ENCODE data around the gene IGF2BP3. TPM values are rescaled to one million over a fixed set of nuclear protein-coding genes. Genes with fewer than 3 reads are reported as not detected.
A peak's percentile ranks its signal among the peaks of the same experiment; 100 is the strongest.

IGF2BP3 gene
- polyA plus RNA-seq, 1 donor from 2014 or later, result 5.4 TPM

- Mint-ChIP-seq H3K9me3 (peaks cover 0 to 6% (median 1%) of the 10 kb centered on the region in 3 donors), H3K4me1 (peaks cover 7 to 18% (median 13%) of the 10 kb centered on the region in 3 donors), H3K36me3 (peaks cover 2% of the 10 kb centered on the region), H3K4me3 (peak overlapping the region in 1 of 4 donors; percentile 89), H3K27me3 (peaks cover 52% of the 10 kb centered on the region), H3K27ac (peak overlapping the region; percentile 92 to 98 (median 95))
Measured at GRCh38 chr7:23475576-23475839, 5.2 kb upstream of the IGF2BP3 start.

GRCh38 chr7:23474829-23475575, 4.7 kb upstream of the IGF2BP3 start:
- peaks cover 55% of the 10 kb centered on the region for H3K27me3 Mint-ChIP-seq
- H3K4me3 Mint-ChIP-seq, result peak overlapping the region; percentile 63 to 91 (median 88)
- H3K9me3 Mint-ChIP-seq, result peaks cover 0 to 6% (median 1%) of the 10 kb centered on the region in 3 donors
- H3K4me1 Mint-ChIP-seq, result peaks cover 9 to 24% (median 16%) of the 10 kb centered on the region in 3 donors
- peaks cover 2% of the 10 kb centered on the region for H3K36me3 Mint-ChIP-seq
- H3K27ac Mint-ChIP-seq, result peak overlapping the region; percentile 92 to 98 (median 95)

- Mint-ChIP-seq H3K36me3 (peaks cover 2% of the 10 kb centered on the region), H3K9me3 (peaks cover 0 to 6% (median 1%) of the 10 kb centered on the region in 3 donors), H3K27ac (peak overlapping the region; percentile 92 to 98 (median 95)), H3K4me3 (peak overlapping the region; percentile 63 to 91 (median 88)), H3K27me3 (peaks cover 58% of the 10 kb centered on the region), H3K4me1 (peaks cover 10 to 26% (median 17%) of the 10 kb centered on the region in 3 donors)
Measured at GRCh38 chr7:23474094-23474828, 4.0 kb upstream of the IGF2BP3 start.

- Mint-ChIP-seq H3K4me1 (peaks cover 10 to 26% (median 17%) of the 10 kb centered on the region in 3 donors), H3K27me3 (peaks cover 56% of the 10 kb centered on the region), H3K9me3 (peaks cover 0 to 6% (median 1%) of the 10 kb centered on the region in 3 donors), H3K4me3 (peak overlapping the region in 2 of 4 donors; percentile 86 to 87), H3K27ac (peak overlapping the region in 1 of 3 donors; percentile 95), H3K36me3 (peaks cover 2% of the 10 kb centered on the region)
Measured at GRCh38 chr7:23473844-23474093, 3.5 kb upstream of the IGF2BP3 start.

GRCh38 chr7:23472956-23473843, 2.9 kb upstream of the IGF2BP3 start:
- peak overlapping the region; percentile 68 to 96 (median 95) for H3K27ac Mint-ChIP-seq
- peak overlapping the region; percentile 51 to 92 (median 71) for H3K4me3 Mint-ChIP-seq

GRCh38 chr7:23472556-23472955, 2.3 kb upstream of the IGF2BP3 start:
- H3K27ac Mint-ChIP-seq, result peak overlapping the region in 2 of 3 donors; percentile 95 to 96
- peaks cover 0 to 6% (median 1%) of the 10 kb centered on the region in 3 donors for H3K9me3 Mint-ChIP-seq
- H3K4me3 Mint-ChIP-seq, result peak overlapping the region in 3 of 4 donors; percentile 12 to 92 (median 86)
- H3K36me3 Mint-ChIP-seq, result peaks cover 2% of the 10 kb centered on the region
- H3K27me3 Mint-ChIP-seq, result peaks cover 62% of the 10 kb centered on the region
- H3K4me1 Mint-ChIP-seq, result peaks cover 16 to 34% (median 23%) of the 10 kb centered on the region in 3 donors

More at GRCh38 chr7:23472956-23473843, 2.9 kb upstream of the IGF2BP3 start:
- H3K36me3 Mint-ChIP-seq, result peaks cover 2% of the 10 kb centered on the region
- peaks cover 0 to 6% (median 1%) of the 10 kb centered on the region in 3 donors for H3K9me3 Mint-ChIP-seq
- peaks cover 12 to 28% (median 19%) of the 10 kb centered on the region in 3 donors for H3K4me1 Mint-ChIP-seq
- H3K27me3 Mint-ChIP-seq, result peaks cover 55% of the 10 kb centered on the region

- peak overlapping the region in 2 of 3 donors; percentile 93 to 100 for H3K27ac Mint-ChIP-seq
- H3K9me3 Mint-ChIP-seq, result peaks cover 0 to 6% (median 1%) of the 10 kb centered on the region in 3 donors
- H3K4me1 Mint-ChIP-seq, result peaks cover 16 to 39% (median 28%) of the 10 kb centered on the region in 3 donors
Measured at GRCh38 chr7:23472046-23472445, 1.8 kb upstream of the IGF2BP3 start.

GRCh38 chr7:23471106-23471859, 992 bp upstream of the IGF2BP3 start:
- H3K36me3 Mint-ChIP-seq, result no peaks in the 10 kb centered on the region
- H3K9me3 Mint-ChIP-seq, result peaks cover 0 to 6% (median 1%) of the 10 kb centered on the region in 3 donors
- H3K27ac Mint-ChIP-seq, result peak overlapping the region; percentile 92 to 100 (median 93)
- H3K27me3 Mint-ChIP-seq, result peaks cover 60% of the 10 kb centered on the region
- H3K4me3 Mint-ChIP-seq, result peak overlapping the region; percentile 79 to 94 (median 92)
- H3K4me1 Mint-ChIP-seq, result peaks cover 16 to 41% (median 28%) of the 10 kb centered on the region in 3 donors

More at GRCh38 chr7:23472046-23472445, 1.8 kb upstream of the IGF2BP3 start:
- Mint-ChIP-seq H3K4me3 (peak overlapping the region in 3 of 4 donors; percentile 74 to 94 (median 85)), H3K36me3 (no peaks in the 10 kb centered on the region), H3K27me3 (peaks cover 65% of the 10 kb centered on the region)

GRCh38 chr7:23469961-23470250, 385 bp downstream of the IGF2BP3 start:
- peak overlapping the region in 2 of 3 donors; percentile 88 to 100 for H3K27ac Mint-ChIP-seq
- H3K4me1 Mint-ChIP-seq, result peaks cover 15 to 40% (median 28%) of the 10 kb centered on the region in 3 donors
- H3K9me3 Mint-ChIP-seq, result peaks cover 0 to 6% (median 1%) of the 10 kb centered on the region in 3 donors
- H3K36me3 Mint-ChIP-seq, result no peaks in the 10 kb centered on the region
- peaks cover 65% of the 10 kb centered on the region for H3K27me3 Mint-ChIP-seq
- peak overlapping the region; percentile 79 to 94 (median 92) for H3K4me3 Mint-ChIP-seq

GRCh38 chr7:23469150-23469960, 936 bp downstream of the IGF2BP3 start:
- H3K9me3 Mint-ChIP-seq, result peaks cover 0 to 6% (median 0%) of the 10 kb centered on the region in 3 donors
- no peaks in the 10 kb centered on the region for H3K36me3 Mint-ChIP-seq
- peak overlapping the region; percentile 79 to 94 (median 92) for H3K4me3 Mint-ChIP-seq
- peaks cover 61% of the 10 kb centered on the region for H3K27me3 Mint-ChIP-seq
- peak overlapping the region; percentile 69 to 100 (median 89) for H3K27ac Mint-ChIP-seq
- H3K4me1 Mint-ChIP-seq, result peaks cover 12 to 37% (median 28%) of the 10 kb centered on the region in 3 donors

GRCh38 chr7:23468526-23469149, 1.7 kb downstream of the IGF2BP3 start:
- Mint-ChIP-seq H3K4me1 (peaks cover 12 to 37% (median 28%) of the 10 kb centered on the region in 3 donors), H3K9me3 (peaks cover 0 to 6% (median 0%) of the 10 kb centered on the region in 3 donors), H3K27ac (peak overlapping the region; percentile 81 to 98 (median 83)), H3K27me3 (peaks cover 61% of the 10 kb centered on the region), H3K36me3 (no peaks in the 10 kb centered on the region), H3K4me3 (peak overlapping the region; percentile 69 to 92 (median 83))

- Mint-ChIP-seq H3K9me3 (peaks cover 0 to 6% (median 0%) of the 10 kb centered on the region in 3 donors), H3K27me3 (peaks cover 55% of the 10 kb centered on the region), H3K4me3 (peak overlapping the region; percentile 69 to 92 (median 83)), H3K4me1 (peaks cover 10 to 31% (median 24%) of the 10 kb centered on the region in 3 donors), H3K36me3 (no peaks in the 10 kb centered on the region), H3K27ac (peak overlapping the region; percentile 81 to 98 (median 83))
Measured at GRCh38 chr7:23467806-23468525, 2.3 kb downstream of the IGF2BP3 start.
